HG03520 (cell line): ENCODE measurements around the gene LCN2.
"Not testable (repeated sequence)": the region's sequence is repeated elsewhere in the genome, so short reads cannot be mapped to it uniquely, and the experiment has no call there.

Experiments
- ATAC-seq: cut with Tn5 transposase; IDR thresholded peaks from one replicate; pipeline ENCODE4 v1.9.1; 2021; ENCODE audit warnings: mild to moderate bottlenecking, moderate library complexity; ENCODE audit not compliant: unreplicated experiment

LCN2 gene

GRCh38 chr9:128164307-128164885, 15.1 kb downstream of the LCN2 start:
- no peak for ATAC-seq

DNA sequence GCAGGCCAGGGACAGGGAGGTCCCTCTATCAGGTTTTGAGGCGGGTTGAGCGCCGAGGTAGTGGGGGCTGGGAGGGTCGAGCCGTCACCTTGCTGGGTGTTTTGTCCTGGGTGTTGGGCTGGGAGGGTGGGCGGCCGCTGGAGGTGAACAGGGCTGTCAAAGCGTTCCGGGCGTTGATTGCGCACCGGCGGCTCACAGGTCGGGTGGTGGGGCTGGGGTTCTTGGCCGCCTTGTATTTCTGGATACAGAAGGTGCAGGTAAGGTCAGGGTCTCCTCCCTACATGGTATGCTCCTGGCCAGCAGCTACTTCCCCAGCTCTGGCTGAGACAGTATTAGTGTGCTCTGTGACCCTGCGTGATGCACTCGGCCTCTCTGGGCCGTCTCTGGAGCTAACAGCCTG, 16.9 kb downstream of the LCN2 start:
- no peak for ATAC-seq

GRCh38 chr9:128167209-128167608, 18.0 kb downstream of the LCN2 start:
- no peak for ATAC-seq

DNA sequence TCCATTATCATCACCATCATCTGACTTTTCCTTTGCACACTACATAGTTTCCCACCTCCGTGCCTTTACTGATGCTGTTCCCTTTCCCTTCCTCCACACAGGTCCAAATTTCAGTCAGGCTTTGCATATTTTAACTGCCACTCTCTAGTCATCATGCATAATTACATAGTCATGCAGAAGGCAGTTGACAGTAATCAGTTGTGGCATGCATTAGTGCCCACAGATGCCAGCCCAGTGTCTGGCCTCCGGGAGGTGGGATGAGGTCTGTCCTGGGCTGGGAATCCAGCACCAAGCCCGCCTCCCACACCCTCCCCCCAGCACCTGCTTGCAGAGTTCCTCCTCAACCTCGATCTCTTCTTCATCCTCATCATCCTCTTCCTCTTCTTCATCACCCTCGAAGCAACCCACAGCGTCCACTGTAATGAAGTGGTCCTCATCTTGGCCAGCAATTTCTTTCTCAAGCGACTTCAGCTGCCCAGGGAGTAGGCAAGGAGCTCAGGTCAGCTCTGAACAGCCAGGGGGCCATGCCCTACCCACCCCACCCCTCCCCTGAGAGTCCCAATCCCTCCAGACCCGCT, 19.6 kb downstream of the LCN2 start:
- no peak for ATAC-seq

DNA sequence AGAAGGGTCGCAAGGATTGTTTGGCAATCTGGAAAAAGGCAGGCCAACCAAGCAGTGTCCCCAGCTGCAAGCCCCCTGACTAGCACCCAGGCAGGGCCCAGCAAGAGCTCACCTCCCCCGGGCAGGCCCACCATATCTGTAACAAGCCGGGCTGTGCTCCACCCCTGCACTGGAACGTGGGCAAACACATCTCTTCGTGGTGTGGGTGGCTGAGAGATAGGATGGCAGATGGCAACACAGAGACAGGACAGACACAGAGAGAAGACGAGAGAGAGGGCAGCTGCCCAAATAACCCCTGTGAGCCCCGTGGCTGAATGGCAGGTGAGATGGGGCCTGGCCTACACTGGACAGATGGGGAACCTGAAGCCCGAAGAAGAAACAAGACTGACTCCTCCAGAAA, 20.2 kb downstream of the LCN2 start:
- no peak for ATAC-seq

GRCh38 chr9:128169925-128170324, 20.7 kb downstream of the LCN2 start:
- ATAC-seq, result no peak

GRCh38 chr9:128174062-128174461, 24.8 kb downstream of the LCN2 start:
- ATAC-seq, result no peak

- ATAC-seq, result no peak
Observed at GRCh38 chr9:128175102-128175563, 25.9 kb downstream of the LCN2 start.

GRCh38 chr9:128175726-128176125, 26.5 kb downstream of the LCN2 start:
- ATAC-seq, result no peak

- no peak for ATAC-seq
Observed at GRCh38 chr9:128178806-128179431, 29.7 kb downstream of the LCN2 start.

DNA sequence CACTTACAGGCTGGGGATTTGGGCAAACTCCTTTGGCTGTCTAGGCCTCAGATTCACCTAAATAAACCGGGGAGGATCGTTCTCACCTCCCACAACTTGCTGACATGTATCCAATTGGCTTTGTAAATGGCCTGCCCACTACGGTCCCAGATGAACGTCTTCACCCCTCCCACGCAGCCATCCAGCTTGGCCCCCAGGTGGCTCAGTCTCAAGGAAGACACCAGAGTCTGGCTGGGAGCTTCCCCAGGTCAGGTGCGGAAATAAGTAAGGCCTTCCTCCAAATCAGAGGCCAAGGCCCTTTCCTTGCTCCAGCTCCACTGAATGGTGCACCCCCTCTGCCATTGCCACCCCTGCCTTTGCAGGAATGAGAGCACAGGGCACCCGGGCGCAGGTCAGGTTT, 30.7 kb downstream of the LCN2 start:
- ATAC-seq, result no peak

GRCh38 chr9:128180447-128180846, 31.2 kb downstream of the LCN2 start:
- no peak for ATAC-seq

DNA sequence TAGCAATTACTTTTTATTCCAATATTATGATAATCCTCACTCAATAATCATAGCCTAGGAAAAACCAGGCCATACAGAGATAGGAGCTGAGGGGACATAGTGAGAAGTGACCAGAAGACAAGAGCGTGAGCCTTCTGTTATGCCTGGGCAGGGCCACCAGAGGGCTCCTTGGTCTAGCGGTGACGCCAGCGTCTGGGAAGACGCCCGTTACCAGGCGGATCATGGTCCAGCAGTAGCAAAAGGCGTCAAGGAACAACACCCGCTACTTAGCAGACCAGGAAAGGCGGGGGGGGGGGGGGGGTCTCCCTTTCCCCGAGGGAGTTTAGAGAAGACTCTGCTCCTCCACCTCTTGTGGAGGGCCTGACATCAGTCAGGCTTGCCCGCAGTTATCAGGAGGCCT, 32.2 kb downstream of the LCN2 start:
- not testable (repeated sequence) for ATAC-seq

- no peak for ATAC-seq
Observed at GRCh38 chr9:128182893-128183588, 33.8 kb downstream of the LCN2 start.

GRCh38 chr9:128185979-128186965, 37.0 kb downstream of the LCN2 start:
- no peak for ATAC-seq

GRCh38 chr9:128187361-128187760, 38.1 kb downstream of the LCN2 start:
- ATAC-seq, result no peak

GRCh38 chr9:128188209-128188608, 39.0 kb downstream of the LCN2 start:
- no peak for ATAC-seq

DNA sequence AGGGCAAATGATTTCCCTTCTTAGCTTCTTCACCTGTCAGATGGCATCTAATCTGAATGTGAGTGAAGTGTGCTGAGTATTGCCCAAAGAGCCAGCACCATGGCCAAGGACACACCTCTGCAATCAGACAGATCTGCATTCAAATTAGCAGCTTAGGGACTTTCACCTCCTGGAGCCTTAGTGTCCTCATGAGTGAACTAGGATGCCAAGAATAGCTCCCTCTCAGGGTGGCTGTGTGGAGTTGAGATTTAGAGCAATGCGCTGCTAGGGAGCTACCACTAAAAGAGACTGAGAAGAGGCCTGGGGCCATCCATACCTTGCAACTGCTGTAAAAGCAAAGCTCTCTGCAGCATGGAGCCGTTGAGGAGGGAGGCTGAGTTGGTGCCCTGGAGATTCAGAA, 40.8 kb downstream of the LCN2 start:
- ATAC-seq, result no peak

GRCh38 chr9:128190516-128191405, 41.5 kb downstream of the LCN2 start:
- ATAC-seq, result no peak
